Lower leg skin (tissue), 3 donors: ENCODE data around the gene FOS.

ENCODE experiments used
- POLR2A ChIP-seq, 2 donors: fragments of 450-650 bp; IDR thresholded peaks; one replicate each; pipeline ENCODE4 v1.6.1; 2016 to 2017; ENCODE audit warnings: antibody characterized with exemption in 2 of 2, mild to moderate bottlenecking in 1 of 2, moderate library complexity in 1 of 2
- TF ChIP-seq, protein P1 (sequence below), 3 donors: fragments of 450-650 bp; IDR thresholded peaks; one replicate each; pipeline ENCODE4 v1.5.1; 2016; ENCODE audit warnings: antibody characterized with exemption in 3 of 3, mild to moderate bottlenecking in 3 of 3, moderate library complexity in 2 of 3

DNA sequence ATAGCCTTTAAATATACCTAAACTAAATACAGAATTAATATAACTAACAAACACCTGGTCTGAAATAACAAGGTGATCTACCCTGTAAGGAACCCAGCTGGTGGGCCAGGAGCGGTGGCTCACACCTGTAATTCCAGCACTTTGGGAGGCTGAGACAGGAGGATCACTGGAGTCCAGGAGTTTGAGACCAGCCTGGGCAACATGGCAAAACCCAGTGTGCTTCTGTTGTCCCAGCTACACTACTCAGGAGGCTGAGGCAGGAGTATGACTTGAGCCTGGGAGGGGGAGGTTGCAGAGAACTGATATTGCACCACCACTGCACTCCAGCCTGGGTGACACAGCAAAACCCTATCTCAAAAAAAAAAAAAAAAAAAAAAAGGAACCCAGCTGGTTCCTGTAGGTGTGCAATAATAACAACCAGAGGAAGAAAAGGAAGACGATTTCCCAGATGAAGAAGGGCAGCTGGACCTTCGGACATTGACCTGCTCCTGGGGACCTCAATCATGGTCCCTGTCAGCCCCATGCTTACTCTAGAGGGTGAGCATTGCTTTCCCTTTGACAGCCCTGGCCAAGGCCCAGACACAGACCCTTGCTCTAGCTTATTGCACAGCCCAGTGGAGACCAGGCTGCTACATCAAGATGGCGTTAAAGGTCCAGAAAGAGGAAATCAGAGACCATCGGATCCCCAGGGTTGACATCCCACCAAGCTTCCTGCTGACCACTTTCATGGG is 5.4 kb downstream of the FOS start:
- TF ChIP-seq, protein P1, sequence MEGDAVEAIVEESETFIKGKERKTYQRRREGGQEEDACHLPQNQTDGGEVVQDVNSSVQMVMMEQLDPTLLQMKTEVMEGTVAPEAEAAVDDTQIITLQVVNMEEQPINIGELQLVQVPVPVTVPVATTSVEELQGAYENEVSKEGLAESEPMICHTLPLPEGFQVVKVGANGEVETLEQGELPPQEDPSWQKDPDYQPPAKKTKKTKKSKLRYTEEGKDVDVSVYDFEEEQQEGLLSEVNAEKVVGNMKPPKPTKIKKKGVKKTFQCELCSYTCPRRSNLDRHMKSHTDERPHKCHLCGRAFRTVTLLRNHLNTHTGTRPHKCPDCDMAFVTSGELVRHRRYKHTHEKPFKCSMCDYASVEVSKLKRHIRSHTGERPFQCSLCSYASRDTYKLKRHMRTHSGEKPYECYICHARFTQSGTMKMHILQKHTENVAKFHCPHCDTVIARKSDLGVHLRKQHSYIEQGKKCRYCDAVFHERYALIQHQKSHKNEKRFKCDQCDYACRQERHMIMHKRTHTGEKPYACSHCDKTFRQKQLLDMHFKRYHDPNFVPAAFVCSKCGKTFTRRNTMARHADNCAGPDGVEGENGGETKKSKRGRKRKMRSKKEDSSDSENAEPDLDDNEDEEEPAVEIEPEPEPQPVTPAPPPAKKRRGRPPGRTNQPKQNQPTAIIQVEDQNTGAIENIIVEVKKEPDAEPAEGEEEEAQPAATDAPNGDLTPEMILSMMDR (IDR thresholded peaks at IDR 0.05): no peak
- TF ChIP-seq POLR2A (IDR thresholded peaks at IDR 0.05): no peak
